GM21529 (cell line): ENCODE results near the gene SYNE4.
"Not testable (repeated sequence)": the region's sequence is repeated elsewhere in the genome, so short reads cannot be mapped to it uniquely, and the experiment has no call there.

Source experiments
- ATAC-seq: cut with Tn5 transposase; IDR thresholded peaks from one replicate; pipeline ENCODE4 v1.9.1; 2021; ENCODE audit not compliant: unreplicated experiment

SYNE4 gene

DNA sequence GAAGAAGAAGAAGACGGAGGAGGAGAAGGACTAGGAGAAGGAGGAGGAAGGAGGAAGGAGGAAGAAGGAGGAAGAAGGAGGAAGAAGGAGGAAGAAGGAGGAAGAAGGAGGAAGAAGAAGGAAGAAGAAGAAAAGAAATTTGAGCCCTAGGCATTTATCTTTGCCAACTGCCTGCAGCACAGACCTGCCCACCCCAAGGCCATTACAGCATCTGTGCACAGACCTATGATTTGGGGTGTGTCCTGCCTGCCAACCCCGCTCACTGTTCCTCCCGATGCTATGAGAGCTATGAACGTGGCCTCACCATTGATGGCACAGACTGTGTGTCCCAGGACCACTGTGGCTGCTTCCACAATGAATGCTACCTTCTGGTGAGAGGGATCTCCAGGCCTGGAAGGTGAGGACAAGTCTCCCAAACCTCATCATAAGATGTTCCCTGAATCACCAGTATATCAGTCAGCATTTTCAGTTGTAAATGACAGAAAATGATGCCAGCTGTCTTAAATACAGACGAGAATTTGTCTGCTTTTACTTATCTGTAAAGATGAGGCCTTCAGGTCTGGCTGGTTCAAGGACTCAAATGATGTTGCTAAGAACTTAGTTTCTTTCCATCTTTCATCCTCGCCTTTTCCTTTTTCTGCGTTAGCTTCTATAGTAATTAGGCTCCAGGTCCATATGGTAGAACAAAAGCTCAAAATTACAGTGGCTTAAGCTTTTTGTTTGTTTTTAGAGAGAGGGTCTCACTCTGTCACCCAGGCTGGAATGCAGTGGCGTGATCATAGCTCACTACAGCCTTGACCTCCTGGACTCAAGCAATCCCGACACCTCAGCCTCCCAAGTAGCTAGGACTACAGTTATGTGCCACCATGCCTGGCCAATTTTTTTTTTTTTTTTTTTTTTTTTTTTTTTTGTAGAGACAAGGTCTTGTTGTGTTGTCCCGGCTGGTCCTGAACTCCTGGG is 17.6 kb downstream of the SYNE4 start:
- no peak for ATAC-seq

DNA sequence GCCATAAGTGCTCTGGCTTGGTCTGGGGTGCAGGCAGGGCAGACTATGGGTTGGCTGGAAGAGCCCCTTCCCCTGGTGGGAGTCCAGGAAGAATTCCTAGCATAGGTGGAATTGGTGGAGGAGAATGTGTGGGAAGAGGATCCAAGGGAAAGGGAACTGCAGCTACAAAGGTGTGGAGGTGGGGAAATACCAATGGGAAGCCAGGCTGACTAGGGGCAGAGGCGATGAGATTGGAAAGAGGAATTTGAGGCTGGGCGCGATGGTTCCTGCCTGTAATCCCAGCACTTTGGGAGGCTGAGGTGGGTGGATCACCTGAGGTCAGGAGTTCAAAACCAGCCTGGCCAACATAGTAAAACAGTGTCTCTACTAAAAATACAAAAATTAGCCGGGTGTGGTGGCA is 18.5 kb downstream of the SYNE4 start:
- ATAC-seq, result no peak

DNA sequence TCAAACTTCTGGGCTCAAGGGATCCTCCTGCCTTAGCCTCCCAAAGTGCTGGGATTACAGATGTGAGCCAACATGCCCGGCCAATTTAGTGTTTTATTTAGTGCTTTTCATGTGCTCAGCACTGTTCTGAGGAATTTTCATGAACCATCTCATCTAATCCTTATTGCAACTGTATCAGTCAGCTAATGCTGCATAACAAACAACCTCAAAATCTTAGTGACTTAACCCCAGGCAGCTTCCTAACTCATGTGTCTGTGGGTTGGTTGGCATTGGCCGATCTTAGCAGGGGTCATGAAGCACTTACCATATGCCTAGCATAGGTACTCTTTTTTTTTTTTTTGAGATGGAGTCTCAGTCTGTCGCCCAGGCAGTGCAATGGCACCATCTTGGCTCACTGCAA is 19.8 kb downstream of the SYNE4 start:
- no peak for ATAC-seq

DNA sequence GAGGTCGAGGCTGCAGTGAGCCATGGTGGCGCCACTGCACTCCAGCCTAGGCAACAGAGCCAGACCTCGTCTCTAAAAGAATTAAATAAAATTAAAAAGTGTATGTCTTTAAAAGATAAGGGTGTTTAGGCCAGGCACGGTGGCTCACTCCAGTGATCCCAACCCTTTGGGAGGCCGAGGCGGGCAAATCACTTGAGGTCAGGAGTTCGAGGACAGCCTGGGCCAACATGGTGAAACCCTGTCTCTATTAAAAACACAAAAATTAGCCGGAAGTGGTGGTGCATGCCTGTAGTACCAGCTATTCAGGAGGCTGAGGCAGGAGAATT is 21.1 kb downstream of the SYNE4 start:
- ATAC-seq, result no peak

DNA sequence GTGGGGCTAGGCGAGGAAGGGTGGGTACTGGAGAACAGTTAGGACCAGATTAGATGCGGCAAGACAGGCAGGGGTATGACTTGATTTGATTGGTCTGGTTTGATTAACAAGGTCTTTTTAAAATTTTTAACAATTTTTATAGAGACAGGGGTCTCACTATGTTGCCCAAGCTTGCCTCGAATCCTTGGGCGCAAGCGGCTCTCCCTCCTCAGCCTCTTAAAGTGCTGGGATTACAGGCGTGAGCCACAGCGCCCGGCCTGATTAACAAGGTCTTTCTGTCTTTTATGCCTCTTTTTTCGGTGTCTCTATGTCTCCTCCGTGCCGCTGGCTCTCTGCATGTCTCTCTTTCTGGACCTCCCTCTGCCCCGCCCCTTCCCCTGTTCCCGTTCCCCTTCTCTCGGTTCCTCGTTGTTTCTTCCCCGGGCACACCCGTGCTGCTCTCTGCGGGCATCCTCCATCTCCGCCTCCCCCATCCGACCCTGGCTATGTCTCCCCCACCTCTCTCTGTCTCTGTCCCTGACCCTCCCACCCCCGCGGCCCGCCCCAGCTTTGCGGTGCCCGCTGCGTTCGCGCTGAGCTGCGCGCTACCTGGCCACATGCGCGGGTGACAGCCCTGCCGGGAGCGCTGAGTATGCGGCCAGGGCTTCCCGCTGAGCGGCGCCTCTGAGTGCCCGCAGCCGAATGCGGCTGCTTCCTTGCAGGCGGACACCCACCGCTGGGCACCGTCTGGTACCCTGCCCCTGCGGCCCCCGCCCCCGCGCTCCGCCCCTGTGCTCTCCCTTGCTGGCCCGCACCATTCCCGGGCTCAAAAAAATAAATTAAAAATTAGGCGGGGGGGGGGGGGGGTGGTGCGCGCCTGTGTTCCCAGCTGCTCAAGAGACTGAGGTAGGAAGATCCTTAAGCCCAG is 21.7 kb downstream of the SYNE4 start:
- no peak for ATAC-seq

DNA sequence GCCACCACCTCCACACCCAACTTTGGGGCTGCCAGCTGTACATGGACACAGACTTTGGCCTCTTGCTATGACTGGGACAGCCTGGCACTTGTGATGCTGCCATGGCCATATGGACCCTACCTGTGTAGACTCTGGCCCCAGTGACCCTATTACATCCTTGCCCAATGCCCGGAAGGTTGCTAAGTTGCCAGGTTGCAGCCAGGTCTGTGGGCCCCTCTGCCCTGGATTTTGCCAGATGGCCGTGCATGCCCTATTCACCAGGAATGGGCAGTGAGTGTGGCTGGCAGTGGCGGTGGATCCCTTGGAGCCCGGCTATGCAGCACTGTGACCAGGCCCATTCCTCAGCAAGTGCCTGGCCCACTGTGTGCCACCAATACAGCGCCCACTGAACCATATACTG is 22.5 kb downstream of the SYNE4 start:
- ATAC-seq, result no peak

DNA sequence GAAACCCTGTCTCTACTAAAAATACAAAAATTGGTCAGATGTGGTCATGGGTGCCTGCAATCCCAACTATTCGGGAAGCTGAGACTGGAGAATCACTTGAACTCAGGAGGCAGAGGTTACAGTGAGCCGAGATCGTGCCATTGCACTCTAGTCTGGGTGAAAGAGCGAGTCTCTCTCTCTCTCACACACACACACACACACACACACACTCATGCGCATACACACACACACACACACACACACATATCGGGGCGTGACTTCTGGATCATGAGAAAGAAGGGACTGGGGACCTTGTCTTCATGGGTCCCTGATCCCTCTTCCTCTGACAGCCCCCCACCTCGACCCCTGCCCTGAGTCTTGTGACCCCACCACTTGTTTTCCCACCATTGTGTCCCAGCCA is 25.4 kb downstream of the SYNE4 start:
- ATAC-seq, result no peak

DNA sequence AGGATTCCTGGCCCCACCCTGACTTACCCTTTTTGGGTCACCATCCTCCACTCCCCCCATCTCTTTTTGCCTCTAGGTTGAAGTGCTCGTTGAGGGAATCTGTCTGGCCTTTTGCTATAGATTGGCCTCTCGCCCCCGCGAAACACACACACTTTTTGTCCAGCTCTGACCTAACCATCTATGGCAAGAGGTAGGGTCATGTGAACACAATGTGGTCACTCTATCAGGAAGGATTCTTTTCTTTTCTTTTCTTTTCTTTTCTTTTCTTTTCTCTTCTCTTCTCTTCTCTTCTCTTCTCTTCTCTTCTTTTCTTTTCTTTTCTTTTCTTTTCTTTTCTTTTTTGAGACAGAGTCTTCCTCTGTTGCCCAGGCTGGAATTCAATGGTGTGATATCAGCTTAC is 27.6 kb downstream of the SYNE4 start:
- not testable (repeated sequence) for ATAC-seq

DNA sequence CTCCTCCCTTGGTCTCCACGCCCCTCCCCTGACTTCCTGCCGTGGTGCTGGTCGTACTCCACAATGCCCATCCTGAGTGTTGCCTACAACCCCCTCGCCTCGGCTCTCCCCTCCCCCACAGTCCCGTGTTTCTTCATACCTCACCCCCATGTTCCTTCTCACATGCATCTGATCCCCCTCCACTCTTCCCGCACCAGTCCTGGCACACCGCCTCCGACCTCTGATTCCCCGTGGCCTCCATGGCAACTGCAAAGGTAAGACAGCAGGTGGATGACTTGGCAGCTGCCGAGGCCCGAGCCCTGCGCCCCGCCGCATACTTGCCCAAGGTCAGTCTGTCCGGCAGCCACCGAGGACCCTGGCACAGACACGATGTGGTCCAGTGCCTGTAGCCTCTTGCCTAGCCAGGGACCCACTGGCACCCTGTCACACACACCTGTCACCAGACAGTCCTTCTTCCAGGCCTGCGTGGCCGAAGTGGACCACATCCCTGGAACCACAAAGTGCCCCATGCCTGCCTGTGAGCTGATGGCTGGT is 29.7 kb downstream of the SYNE4 start:
- no peak for ATAC-seq

DNA sequence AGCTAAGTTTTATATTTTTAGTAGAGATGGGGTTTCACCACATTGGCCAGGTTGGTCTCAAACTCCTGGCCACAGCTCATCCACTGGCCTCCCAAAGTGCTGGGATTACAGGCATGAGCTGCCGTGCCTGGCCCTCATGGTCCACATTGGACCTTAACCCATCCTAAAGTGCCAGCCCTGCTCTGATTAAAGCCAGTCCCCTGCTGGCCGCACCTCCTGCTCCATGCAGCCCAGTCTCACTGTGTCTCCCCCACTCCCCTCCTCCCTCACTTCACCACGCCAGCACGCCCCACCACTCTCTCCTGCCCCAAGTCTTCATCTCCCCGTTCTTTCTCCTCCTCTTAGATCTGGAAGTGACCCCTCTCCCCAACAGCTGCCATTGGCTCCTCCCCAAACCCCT is 30.3 kb downstream of the SYNE4 start:
- ATAC-seq, result no peak

DNA sequence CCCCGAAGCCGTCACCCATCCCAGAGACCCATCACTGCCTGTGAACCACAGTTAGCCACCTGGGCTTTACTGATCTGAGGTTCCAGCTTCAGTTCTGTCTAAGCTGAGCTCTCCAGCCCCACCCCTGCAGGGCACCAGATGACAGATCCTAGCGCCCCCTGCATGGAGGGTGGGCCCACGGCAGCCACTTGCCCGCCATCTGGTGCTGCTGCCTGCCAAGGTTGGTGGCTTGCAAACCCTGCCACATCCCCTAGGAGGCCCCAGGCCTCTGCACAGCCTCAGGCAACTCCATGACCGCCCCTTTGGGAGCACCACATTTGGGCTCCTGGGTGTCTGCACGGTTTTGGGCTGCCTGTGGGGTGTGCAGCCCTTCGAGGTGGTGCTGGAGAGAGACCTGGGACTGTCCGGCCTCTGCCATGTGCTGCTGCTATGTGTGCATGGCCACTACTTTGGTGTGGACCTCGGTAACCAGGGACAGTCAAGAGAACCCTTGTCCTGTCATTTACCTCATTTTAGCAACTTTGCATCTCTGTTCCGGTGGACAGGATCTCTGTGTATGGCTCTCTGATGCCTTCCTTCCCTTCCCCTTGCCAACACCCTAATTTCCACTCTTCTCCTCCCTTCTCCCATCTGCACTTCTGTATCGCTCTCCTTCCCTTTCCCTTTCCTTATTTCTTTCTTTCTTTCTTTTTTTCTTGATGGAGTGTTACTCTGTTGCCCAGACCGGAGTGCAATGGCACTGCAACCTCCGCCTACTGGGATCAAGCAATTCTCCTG is 31.0 kb downstream of the SYNE4 start:
- no peak for ATAC-seq

DNA sequence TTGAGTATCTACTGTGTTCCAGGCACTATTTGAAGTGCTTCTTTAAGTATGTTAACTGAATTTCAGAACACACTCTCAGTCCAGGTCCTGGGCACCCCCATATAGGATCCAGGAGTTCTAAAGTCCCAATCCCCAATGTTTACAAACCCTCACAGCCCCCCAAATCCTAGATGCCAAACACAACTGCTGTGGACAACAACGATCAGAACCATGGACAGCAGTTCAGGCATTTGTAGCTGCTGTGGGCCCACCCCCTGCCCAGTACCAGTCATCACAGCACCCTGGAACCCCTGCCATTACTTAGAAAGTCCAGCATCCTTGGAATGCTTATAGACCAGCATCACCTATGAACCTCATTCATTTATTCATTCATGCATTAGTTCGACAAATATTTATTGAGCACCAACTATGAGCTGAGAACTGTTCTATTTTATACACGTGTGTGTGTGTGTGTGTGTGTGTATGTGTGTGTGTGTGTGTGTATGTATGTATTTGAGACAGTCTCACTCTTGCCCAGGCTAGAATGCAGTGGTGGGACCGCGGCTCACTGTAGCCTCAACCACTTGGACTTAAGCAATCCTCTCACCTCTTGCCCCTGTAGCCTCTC is 32.9 kb downstream of the SYNE4 start:
- no peak for ATAC-seq

DNA sequence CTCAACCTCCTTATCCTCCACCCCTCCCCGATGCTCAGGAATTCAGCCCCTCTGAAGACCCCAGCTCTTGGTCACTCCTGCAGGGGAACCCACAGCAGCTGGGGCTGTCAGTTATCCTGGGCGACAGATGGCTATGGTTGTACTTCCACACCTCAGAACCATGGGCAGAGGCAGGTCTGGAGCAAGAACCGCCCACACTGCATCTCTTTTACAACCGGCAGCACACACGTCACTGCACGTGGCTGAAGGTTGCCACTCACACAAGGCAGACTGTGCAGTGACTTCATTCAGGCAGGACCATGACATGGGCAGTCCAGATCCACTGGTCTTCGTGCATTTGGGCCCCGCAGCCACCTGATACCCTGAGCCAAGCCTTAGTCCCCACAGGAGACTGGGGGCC is 35.1 kb downstream of the SYNE4 start:
- ATAC-seq, result no peak

DNA sequence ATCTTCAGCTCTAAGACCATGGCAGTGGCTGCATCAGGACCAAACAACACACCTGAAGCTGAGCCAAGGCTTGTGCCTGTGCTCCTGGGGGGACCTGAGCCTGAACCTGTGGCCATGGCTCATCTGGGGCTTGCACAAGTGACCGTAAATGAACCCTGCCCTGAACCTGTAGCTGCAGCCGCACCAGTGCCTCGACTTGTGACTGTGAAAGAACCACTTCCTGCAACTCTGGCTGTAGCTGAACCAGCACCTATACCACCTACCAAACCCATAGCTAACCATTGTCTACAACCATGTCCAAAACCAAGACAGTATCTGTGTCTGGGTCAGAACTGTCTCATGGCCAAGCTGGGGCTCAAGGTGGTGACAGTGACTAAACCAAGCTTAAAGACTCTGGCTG is 41.8 kb downstream of the SYNE4 start:
- no peak for ATAC-seq

DNA sequence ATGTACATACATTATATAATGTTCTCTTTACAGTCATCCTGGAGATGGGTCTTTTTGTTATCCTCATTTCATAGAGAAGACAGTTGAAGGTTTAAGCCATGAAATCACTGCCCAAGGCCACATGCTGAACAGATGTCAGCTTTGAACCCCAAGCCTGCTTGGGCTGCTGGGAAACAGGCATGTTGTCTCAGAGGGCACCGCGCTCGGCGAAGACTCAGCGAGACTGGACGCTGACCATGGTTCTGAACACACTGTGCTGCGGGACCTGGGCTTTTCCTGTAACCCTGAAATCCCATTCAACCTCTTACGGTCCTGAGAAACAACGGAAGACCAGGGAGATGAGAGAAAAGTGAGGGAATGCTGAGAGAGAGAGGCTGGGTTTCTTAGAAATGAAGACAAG is 45.1 kb downstream of the SYNE4 start:
- no peak for ATAC-seq

DNA sequence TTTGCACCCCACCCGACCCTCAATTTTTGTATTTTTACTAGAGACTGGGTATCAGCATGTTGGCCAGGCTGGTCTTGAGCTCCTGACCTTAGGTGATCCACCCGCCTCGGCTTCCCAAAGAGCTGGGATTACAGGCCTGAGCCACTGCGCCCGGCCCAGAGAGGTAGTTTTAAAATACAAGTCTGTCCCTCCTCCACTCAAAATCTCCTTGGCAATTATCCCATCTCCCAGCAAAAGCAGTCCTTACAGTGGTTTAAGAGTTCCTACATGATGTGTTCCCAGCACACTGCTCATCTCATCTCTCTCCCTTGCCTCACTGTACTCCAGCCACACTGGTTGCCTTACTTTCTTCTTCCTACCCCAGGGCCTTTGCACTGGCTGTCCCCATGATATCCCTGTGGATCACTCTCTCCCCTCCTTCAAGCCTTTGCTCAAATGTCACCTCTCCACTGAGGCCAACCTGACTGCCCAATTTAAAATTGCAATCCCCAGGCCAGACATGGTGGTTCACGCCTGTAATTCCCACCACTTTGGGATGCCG is 48.1 kb downstream of the SYNE4 start:
- no peak for ATAC-seq

DNA sequence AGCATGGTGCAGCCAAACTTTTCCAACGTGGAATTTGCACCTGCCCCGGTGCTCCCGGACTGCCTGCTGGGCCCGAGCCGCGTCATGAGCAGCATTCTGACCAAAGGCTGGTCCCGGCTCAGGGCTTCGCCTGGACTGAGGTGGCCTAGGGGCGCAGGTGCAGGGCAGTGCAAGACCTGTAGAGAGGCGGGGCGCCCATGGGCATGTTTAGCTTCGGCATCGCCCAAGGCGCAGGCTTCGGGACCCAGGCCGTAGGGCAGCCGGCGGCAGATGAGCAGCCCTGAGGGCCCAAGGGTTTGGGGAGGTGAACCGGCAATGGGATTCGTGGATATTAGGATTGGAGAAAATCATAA is 48.7 kb downstream of the SYNE4 start:
- ATAC-seq, result no peak

DNA sequence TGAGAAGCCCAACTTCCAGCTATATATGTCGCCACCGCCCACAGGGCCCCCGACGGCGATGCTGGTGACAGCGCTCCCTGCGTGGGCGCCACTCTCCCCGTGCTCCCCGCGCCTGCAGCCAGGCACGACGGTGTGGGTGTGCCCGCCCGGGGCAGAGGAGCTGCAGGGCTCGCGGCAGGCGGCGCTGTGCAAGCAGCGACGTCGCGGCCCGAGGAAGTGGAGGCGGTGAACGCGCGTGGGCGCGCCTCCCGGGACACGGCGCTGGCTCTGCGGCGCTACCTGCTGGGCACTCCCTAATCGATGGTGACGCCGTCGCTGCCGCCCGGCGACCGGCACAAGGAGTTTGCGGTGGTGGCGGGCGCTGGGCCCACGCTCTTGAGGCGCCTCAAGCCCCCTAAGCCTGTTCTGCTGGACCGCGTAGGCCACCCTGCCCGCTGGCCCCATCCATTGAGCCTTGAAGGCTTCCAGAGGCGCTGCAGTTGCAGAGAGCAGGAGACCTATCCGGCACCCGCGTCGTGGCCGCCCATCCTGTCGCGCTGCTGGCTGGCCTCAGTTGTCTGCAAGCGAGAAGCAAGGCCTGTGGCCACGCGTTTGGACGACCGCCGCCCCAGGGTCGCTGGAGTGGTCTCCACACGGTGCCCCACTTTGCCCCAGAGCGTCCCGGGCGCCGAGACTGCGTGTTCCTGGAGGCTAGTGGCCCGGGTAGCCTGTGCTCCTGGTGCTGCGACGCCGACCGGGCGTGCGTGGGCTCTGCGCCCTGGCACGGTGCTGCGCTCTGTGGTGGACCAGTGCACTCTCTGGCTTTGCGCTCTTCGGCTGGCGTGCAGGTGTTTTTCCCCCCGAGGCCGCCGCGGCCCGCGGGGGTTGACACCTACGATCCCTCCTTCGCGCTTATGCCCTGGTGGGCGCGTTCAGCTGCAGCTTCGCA is 49.3 kb downstream of the SYNE4 start:
- ATAC-seq, result no peak

DNA sequence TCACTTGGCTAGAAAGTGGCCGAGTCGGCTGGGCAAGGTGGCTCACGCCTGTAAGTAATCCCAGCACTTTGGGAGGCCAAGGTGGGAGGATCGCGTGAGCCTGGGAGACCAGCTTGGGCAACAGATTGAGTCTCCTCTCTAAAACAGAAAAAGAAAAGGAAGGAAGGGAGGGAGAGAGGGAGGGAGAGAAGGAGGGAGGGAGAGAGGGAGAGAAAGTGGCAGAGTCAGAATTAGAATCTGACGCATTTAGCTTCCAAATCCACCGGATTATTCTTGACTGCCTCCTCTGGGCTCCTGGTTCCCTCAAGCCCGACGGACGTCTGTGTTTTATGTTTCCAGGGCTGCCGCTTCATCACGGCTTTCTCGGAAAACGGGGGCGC is 50.0 kb downstream of the SYNE4 start:
- no peak for ATAC-seq
